IMR-90 (cell line): ENCODE results near the gene TRIM25. TPM values are rescaled to one million over a fixed set of nuclear protein-coding genes. Genes with fewer than 3 reads are reported as not detected.

Experiments used
- ATAC-seq: fragments of 200-7000 bp; cut with Tn5 transposase; 2 replicates; pipeline ENCODE4 v1.9.1; 2020; ENCODE audit warnings: low read depth, mild to moderate bottlenecking, moderate library complexity
- BruUV-seq: library from RNA; stranded (reverse); fragments of 400-500 nt; replicated peaks from 2 replicates; lab custom pipeline; 2021; lab: Mats Ljungman, UMichigan
- CTCF ChIA-PET: fragments of 300-600 bp; formaldehyde crosslinking; extraction: SDS; loops from one replicate; lab custom pipeline; 2021; ENCODE audit warnings: antibody characterized with exemption; lab: Yijun Ruan, JAX
- POLR2A ChIA-PET: fragments of 300-600 bp; sonication (Branson Sonifier 250); formaldehyde crosslinking; loops from one replicate; lab custom pipeline; 2022; ENCODE audit warnings: antibody characterized with exemption; ENCODE audit not compliant: unreplicated experiment; lab: Charles Lee
- DNase-seq: peaks from one replicate; pipeline ENCODE4 v3.0.0; 2013
- H2AFZ ChIP-seq: replicated peaks from 2 replicates; pipeline ENCODE3; 2013; ENCODE audit warnings: low read length, mild to moderate bottlenecking; ENCODE audit not compliant: poor library complexity
- H2AK5ac ChIP-seq: 2 replicates; pipeline ENCODE4 v1.6.1; 2013; ENCODE audit warnings: low read depth, low read length, inconsistent platforms
- H2AK9ac ChIP-seq: replicated peaks from 2 replicates; pipeline ENCODE3; 2013; ENCODE audit warnings: mild to moderate bottlenecking, low read depth, low read length, moderate library complexity; ENCODE audit not compliant: poor library complexity
- H2BK120ac ChIP-seq: 2 replicates; pipeline ENCODE4 v1.6.1; 2013; ENCODE audit warnings: low read depth, low read length, inconsistent platforms
- H2BK15ac ChIP-seq: 3 replicates; pipeline ENCODE4 v1.6.1; 2013; ENCODE audit warnings: low read depth, low read length, inconsistent platforms
- H2BK20ac ChIP-seq: 2 replicates; pipeline ENCODE4 v1.6.1; 2013; ENCODE audit warnings: low read depth, mild to moderate bottlenecking, inconsistent platforms, low read length, moderate library complexity
- H2BK5ac ChIP-seq: 2 replicates; pipeline ENCODE4 v1.6.1; 2013; ENCODE audit warnings: mild to moderate bottlenecking, low read depth, low read length, inconsistent platforms; ENCODE audit not compliant: poor library complexity, severe bottlenecking
- H3K14ac ChIP-seq: replicated peaks from 2 replicates; pipeline ENCODE4 v1.6.1; 2013; ENCODE audit warnings: low read depth, low read length, inconsistent platforms
- H3K18ac ChIP-seq: 2 replicates; pipeline ENCODE4 v1.6.1; 2013; ENCODE audit warnings: low read depth, low read length, control low read depth
- H3K23ac ChIP-seq: 2 replicates; pipeline ENCODE4 v1.6.1; 2013; ENCODE audit warnings: low read depth, low read length, inconsistent platforms
- H3K27ac ChIP-seq: 2 replicates; pipeline ENCODE4 v1.5.1; 2013; ENCODE audit warnings: mild to moderate bottlenecking, control low read depth, low read length; ENCODE audit not compliant: insufficient read depth
- H3K27me3 ChIP-seq: 2 replicates; pipeline ENCODE4 v1.6.1; 2013; ENCODE audit warnings: low read length; ENCODE audit not compliant: control insufficient read depth, insufficient read depth
- H3K36me3 ChIP-seq: 2 replicates; pipeline ENCODE4 v1.6.1; 2013; ENCODE audit warnings: low read length, mixed read lengths; ENCODE audit not compliant: control insufficient read depth, insufficient read depth
- H3K4ac ChIP-seq: 2 replicates; pipeline ENCODE4 v1.6.1; 2013; ENCODE audit warnings: low read depth, low read length, inconsistent platforms
- H3K4me1 ChIP-seq: 2 replicates; pipeline ENCODE4 v1.6.1; 2013; ENCODE audit warnings: low read length, mixed read lengths; ENCODE audit not compliant: control insufficient read depth, insufficient read depth
- H3K4me2 ChIP-seq: 2 replicates; pipeline ENCODE4 v1.6.1; 2013; ENCODE audit warnings: low read depth, mild to moderate bottlenecking, control low read depth, low read length, moderate library complexity
- H3K4me3 ChIP-seq: 2 replicates; pipeline ENCODE4 v1.5.1; 2013; ENCODE audit warnings: low read depth, mild to moderate bottlenecking, control low read depth, low read length, moderate library complexity; ENCODE audit not compliant: insufficient read depth
- H3K56ac ChIP-seq: 2 replicates; pipeline ENCODE4 v1.6.1; 2013; ENCODE audit warnings: low read length, inconsistent platforms; ENCODE audit not compliant: insufficient read depth; ENCODE audit errors: extremely low read depth
- H3K79me1 ChIP-seq, 2 experiments: 2 replicates each; pipeline ENCODE4 v1.6.1; 2013; ENCODE audit warnings: low read length in 2 of 2, inconsistent platforms in 1 of 2, low read depth in 1 of 2
- H3K9ac ChIP-seq: 2 replicates; pipeline ENCODE4 v1.6.1; 2013; ENCODE audit warnings: low read depth, low read length, control low read depth
- H3K9me1 ChIP-seq: 2 replicates; pipeline ENCODE4 v1.6.1; 2013; ENCODE audit warnings: low read length, inconsistent platforms; ENCODE audit not compliant: insufficient read depth
- H3K9me3 ChIP-seq: 2 replicates; pipeline ENCODE4 v1.6.1; 2013; ENCODE audit warnings: low read length; ENCODE audit not compliant: control insufficient read depth, insufficient read depth
- H4K20me1 ChIP-seq: 2 replicates; pipeline ENCODE4 v1.6.1; 2013; ENCODE audit warnings: low read length, inconsistent platforms; ENCODE audit not compliant: insufficient read depth
- H4K5ac ChIP-seq: 2 replicates; pipeline ENCODE4 v1.6.1; 2013; ENCODE audit warnings: mild to moderate bottlenecking, low read depth, low read length, control low read depth
- H4K8ac ChIP-seq, 2 experiments: 2 replicates each; pipeline ENCODE4 v1.6.1; 2013; ENCODE audit warnings: low read depth in 2 of 2, low read length in 2 of 2, control low read depth in 1 of 2, inconsistent platforms in 1 of 2
- H4K91ac ChIP-seq: 2 replicates; pipeline ENCODE4 v1.6.1; 2013; ENCODE audit warnings: low read depth, low read length, inconsistent platforms; ENCODE audit not compliant: insufficient read depth
- BHLHE40 ChIP-seq: fragments of 150-350 bp; IDR thresholded peaks from 2 replicates; pipeline ENCODE4 v1.6.1; 2016; ENCODE audit warnings: mild to moderate bottlenecking, low read depth, low read length
- CEBPB ChIP-seq: IDR thresholded peaks from 2 replicates; pipeline ENCODE4 v1.6.1; 2012; ENCODE audit warnings: low read depth, low read length, improper control_type of control experiment
- CHD1 ChIP-seq: IDR thresholded peaks from 2 replicates; pipeline ENCODE4 v1.6.1; 2012; ENCODE audit warnings: low read depth, low read length, improper control_type of control experiment
- CTCF ChIP-seq: conservative IDR thresholded peaks from 2 replicates; pipeline ENCODE4 v1.5.1; 2012; ENCODE audit warnings: mild to moderate bottlenecking, low read depth, low read length, improper control_type of control experiment
- ELK1 ChIP-seq: fragments of 150-350 bp; IDR thresholded peaks from 2 replicates; pipeline ENCODE4 v1.6.1; 2016; ENCODE audit warnings: low read depth, mild to moderate bottlenecking, low read length, moderate library complexity, borderline replicate concordance
- FOS ChIP-seq: fragments of 150-350 bp; IDR thresholded peaks from 2 replicates; pipeline ENCODE4 v1.6.1; 2016; ENCODE audit warnings: low read depth, low read length
- MAFK ChIP-seq: IDR thresholded peaks from 2 replicates; pipeline ENCODE4 v1.6.1; 2012; ENCODE audit warnings: low read depth, low read length, improper control_type of control experiment
- MAZ ChIP-seq: IDR thresholded peaks from 2 replicates; pipeline ENCODE4 v1.6.1; 2012; ENCODE audit warnings: low read depth, mild to moderate bottlenecking, low read length, improper control_type of control experiment, moderate library complexity, borderline replicate concordance
- MXI1 ChIP-seq: IDR thresholded peaks from 2 replicates; pipeline ENCODE4 v1.6.1; 2012; ENCODE audit warnings: low read depth, mild to moderate bottlenecking, low read length, moderate library complexity, borderline replicate concordance
- RCOR1 ChIP-seq: IDR thresholded peaks from 2 replicates; pipeline ENCODE4 v1.6.1; 2012; ENCODE audit warnings: mild to moderate bottlenecking, low read length, improper control_type of control experiment; ENCODE audit not compliant: insufficient replicate concordance
- SMC3 ChIP-seq: fragments of 150-350 bp; IDR thresholded peaks from 2 replicates; pipeline ENCODE4 v1.6.1; 2016; ENCODE audit warnings: low read depth, mild to moderate bottlenecking, antibody characterized with exemption, low read length, moderate library complexity
- USF2 ChIP-seq: fragments of 150-350 bp; IDR thresholded peaks from 2 replicates; pipeline ENCODE4 v1.6.1; 2017; ENCODE audit warnings: mild to moderate bottlenecking, antibody characterized with exemption, low read length, low read depth
- WGBS, 2 experiments: methylation state at CpG; one replicate each; pipeline versions ENCODE4 v1.1.5 to v1.1.7; 2013; ENCODE audit warnings: missing lambda C conversion rate in 2 of 2; ENCODE audit not compliant: insufficient read length in 1 of 2; ENCODE audit errors: extremely low coverage in 2 of 2; 5-methylcytosine and 5-hydroxymethylcytosine counted together
- dilution Hi-C: fragments of 300-500 bp; cut with HindIII; formaldehyde crosslinking; loops from one replicate; pipeline ENCODE4 v1.14.3; 2018; ENCODE audit warnings: low sequenced_read_pairs; ENCODE audit not compliant: unreplicated experiment
- in situ Hi-C: fragments of 300-500 bp; cut with MboI; formaldehyde crosslinking; loops from 3 replicates; pipeline ENCODE4 v1.14.3; 2019; ENCODE audit warnings: low sequenced_read_pairs, inconsistent platforms, mixed read lengths
- intact Hi-C: fragments of 100-400 bp; cut with micrococcal nuclease; formaldehyde crosslinking; loops from 2 replicates; pipeline ENCODE4 v1.10.0; 2022
- polyA plus RNA-seq, 3 experiments: library from polyadenylated mRNA; depleted of rRNA; stranded (reverse); fragments of >200 nt; gene quantifications; 2 replicates each; pipeline ENCODE4 v1.2.3, GENCODE V29; 2012; ENCODE audit warnings: low replicate concordance in 1 of 3
- total RNA-seq: library from RNA; depleted of rRNA; stranded (reverse); fragments of >200 nt; gene quantifications from 2 replicates; pipeline ENCODE4 v1.2.3, GENCODE V29; 2012

The TRIM25 gene
- total and polyA plus RNA-seq, 2 of the 4 experiments (the other 2 are of a cell fraction) = 25.5 to 27.5 TPM

- ATAC-seq = no peak
- no peak overlapping the region for H2BK15ac ChIP-seq
- intact Hi-C loops (no loop called here), dilution Hi-C loops (no loop called here), in situ Hi-C loops (loop anchor here (5.0 to 25.0 kb wide), 2 partner anchors 120 to 350 kb away; partner anchors contain the start of gene NOG)
- no peak overlapping the region for H3K56ac ChIP-seq
- 100% methylated on average over 1 of the region's 2 CpGs; no CpG with 5 or more reads in 1 of the 2 experiments for WGBS, 2 experiments
- no peak overlapping the region for H3K4me2 ChIP-seq
- no TSS peak for BruUV-seq
- H2BK20ac ChIP-seq = no peak overlapping the region
- H3K79me1 ChIP-seq = peaks cover 0 to 7% of the 10 kb centered on the region in 2 experiments; a peak in 2 of 4 replicates
- no peak for DNase-seq
- no peak overlapping the region for H3K9ac ChIP-seq
- H3K4ac ChIP-seq = no peak overlapping the region
- no peak overlapping the region for H2AK5ac ChIP-seq
- no peaks in the 10 kb centered on the region for H3K4me1 ChIP-seq
- H3K18ac ChIP-seq = no peak overlapping the region
- H3K9me3 ChIP-seq = no peaks in the 10 kb centered on the region
- H3K27me3 ChIP-seq = no peaks in the 10 kb centered on the region
- no peak overlapping the region for H3K4me3 ChIP-seq
- no peaks in the 10 kb centered on the region for H4K20me1 ChIP-seq
- POLR2A ChIA-PET = no interaction called here
- no peak overlapping the region for H2BK5ac ChIP-seq
- peaks cover 3% of the 10 kb centered on the region for H3K9me1 ChIP-seq
- 0 out of 2 replicates have a peak overlapping the region, but pooled peaks have one; percentile 5 for H3K14ac ChIP-seq
- no peak overlapping the region for H2AK9ac ChIP-seq
- H2AFZ ChIP-seq = no peak overlapping the region
- H2BK120ac ChIP-seq = no peak overlapping the region
- H4K8ac ChIP-seq = no peak overlapping the region
- no peak overlapping the region; the same call in 1 of the 2 replicates for H3K23ac ChIP-seq
- H4K91ac ChIP-seq = no peak overlapping the region
- no peak overlapping the region for H4K5ac ChIP-seq
- CTCF ChIA-PET = no interaction called here
- peaks cover 23% of the 10 kb centered on the region for H3K36me3 ChIP-seq
- TF ChIP-seq ELK1 (no peak), BHLHE40 (no peak), CHD1 (no peak), SMC3 (no peak), CEBPB (no peak), CTCF (no peak), MXI1 (no peak), MAFK (no peak), MAZ (no peak), FOS (no peak), RCOR1 (no peak), USF2 (no peak)
- H3K27ac ChIP-seq = no peak overlapping the region
Observed at GRCh38 chr17:56937687-56938086, 23.8 kb upstream of the TRIM25 start.
